ENCODE results near the gene PRMT1.

PRMT1 gene

DNA sequence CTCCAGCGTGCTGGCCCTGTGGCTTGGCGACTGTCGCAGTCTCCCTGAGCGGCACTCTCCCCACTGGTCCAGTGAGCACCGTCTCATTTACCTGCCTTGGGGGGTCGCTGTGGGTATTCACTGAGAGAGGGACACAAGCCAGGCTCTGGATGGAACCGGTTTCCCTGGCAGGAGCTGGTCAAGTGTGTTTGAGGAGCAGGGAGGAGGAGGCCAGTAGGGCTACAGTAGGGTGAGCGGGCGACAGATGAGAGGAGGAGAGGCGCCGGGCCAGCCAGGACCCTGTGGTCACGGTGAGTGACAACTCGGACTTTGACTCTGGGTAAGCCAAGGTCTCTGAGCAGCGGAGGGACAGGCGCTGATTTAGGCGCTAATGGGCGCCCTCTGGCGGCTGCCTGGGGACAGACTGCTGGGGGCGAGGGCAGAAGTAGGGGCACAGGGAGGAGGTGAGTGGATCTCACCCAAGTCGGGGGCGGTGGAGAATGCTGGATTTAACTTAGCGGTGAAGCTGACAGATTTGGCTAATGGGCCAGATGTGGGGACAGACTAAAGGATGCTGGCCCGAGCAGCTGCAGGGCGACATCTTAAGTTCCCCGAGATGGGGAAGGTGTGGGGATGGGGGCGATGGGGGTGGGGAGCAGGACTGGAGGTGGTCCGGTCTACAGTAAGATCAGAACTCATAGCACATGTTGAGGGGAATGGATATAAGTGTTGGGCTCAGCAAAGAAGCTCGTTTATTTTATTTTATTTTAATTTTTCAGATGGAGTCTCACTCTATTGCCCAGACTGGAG is 4.7 kb upstream of the PRMT1 start:
- peak; percentile 83 to 92 (median 83) for DNase-seq

DNA sequence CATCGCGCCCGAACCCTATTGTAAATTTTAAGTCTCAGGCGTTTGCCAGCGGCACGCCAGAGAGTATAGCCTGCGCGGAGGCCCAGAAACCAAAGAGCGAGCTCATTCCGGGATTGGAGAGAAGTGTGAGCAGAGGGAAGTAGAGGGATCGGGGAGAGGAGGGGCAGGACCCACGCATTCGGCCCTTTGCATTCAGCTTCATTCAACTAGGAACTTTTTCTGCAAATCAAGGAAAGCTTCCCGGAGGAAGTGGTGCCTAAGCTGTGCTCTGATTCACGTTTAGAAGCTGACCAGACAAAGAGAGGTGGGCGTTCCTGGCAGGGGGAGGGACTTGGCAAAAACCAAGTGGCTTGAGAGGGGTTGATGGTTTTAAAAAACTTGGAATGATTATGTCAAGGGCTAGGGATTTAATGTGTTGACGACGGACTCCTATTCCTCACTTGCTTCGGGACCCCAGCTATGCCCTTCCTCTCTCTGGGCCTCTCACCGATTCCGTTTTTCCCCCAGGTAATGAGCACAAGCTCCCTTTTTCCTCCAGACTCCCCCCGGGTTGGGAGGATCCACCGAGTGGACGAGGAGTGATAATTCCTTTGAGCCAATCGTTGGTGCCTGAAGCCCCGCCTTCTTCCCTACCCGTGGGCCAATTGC is 811 bp upstream of the PRMT1 start:
- DNase-seq: peak; percentile 93 to 96 (median 95)

DNA sequence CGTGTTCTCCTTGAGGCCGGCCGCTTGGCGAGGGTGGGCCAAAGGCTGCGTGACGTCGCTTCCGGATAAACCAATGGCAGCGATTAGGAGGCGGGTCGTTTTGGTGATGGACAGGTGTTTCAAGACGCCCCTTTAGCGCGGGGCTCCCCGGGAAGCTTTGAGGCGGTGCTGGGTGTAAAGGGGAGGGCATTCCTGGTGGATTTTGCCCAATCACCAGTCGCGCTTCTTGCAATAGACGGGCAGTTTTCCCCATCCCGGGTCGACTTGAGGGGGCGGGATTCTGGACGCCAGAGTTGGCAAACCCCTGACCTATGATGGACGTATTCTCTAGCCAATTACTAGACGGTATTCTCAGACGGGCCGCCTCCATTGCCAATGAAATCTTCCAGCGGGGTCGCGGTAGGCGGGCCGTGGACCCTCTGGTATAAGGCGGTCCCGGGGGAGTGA is 264 bp upstream of the PRMT1 start:
- DNase-seq: peak; percentile 100

DNA sequence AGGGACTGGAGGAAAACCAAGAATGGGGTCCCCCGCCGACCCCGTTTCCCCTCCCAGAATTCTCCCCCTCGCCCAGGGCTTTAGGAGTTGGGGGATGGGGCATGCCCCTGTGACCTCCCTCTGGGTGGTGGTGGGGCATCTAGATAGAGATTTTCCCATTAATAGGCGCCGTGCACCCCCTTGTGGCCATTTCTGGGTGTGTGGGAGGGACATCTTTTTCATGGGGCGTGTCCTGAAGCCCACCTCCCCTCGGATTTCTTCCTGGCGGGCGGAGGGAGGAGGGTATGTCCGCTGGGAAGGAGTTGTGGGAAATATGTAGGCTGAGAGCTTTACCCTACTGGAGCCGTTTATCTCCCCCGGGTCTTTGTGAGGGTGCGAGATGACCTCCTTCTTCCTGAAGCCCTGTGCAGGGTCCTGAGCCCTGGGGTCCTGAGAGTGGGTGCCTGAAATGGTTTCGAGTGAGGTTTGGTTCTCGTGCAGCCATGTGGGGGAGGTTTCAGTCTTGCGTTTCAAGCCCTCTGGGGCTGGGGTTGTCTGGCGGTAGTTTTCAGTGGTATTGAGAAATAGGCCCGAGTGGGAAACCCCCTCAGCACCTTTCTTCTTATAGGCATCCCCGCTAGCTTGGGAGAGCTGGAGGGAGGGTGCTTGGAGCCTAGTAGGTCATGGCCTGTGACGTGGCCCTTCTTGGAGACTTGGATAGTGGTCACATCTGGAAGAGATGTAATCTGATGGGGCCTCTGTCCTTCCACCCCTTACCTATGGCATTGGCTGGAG is 1.0 kb downstream of the PRMT1 start:
- DNase-seq: peak; percentile 80 to 90 (median 82)

DNA sequence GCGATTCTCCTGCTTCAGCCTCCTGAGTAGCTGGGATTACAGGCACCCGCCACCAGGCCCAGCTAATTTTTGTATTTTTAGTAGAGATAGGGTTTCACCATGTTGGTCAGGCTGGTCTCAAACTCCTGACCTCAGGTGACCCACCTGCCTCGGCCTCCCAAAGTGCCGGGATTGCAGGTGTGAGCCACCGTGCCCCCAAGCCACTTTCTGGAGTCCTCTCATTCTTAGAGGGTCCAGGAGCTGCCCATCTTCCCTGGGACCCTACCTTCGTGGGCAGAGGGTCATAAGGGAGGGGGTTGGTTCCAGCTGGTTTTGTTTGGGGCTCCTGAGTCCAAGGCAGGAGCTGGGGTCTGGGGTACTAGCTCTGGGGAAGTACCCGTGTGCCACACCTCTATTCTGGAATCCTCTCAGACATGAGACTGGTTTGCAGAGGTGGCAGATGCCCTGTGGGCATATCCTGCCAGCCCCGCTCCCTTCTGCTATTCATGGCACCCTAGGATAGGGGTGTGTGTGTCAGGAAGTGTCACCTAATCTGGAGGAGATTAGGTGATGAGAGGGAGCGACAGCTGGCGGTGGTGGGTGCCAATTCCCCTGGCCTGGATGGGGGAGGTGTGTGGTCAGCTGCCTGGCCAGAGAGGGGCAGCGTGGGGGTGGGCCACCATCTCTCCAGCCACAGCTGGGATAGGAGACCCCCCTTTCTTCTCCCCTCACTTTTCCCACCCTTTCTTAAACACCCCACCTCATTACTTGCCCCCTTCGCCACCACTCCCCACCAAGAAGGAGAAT is 2.1 kb downstream of the PRMT1 start:
- DNase-seq: no peak

DNA sequence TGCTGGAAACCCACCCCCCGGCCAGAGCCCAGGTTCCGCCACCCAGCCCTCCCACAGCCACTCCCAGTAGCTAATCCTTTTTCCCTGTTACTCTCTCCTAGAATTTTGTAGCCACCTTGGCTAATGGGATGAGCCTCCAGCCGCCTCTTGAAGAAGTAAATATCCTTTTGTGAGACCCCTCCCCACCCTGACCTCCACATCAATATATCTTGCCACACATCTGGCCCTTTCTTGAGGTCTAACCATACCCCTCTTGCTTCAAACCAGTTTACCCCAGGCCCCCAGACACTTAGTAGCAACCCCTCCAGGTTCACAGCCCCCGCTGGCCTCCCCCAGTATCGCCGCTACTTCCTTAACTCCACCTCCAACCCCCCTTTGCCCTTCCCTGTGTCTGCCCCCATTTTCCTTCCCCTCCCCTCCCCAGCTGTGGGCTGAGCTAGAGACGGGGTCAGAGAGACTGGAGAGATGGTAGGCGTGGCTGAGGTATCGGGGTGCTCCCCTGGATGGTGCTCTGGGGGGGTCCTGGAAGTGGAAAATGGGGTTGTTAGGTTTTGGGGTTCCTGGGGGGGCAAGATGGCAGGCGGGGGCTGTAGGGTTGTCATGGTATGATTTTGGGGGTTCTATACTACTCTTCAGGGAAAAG is 2.8 kb downstream of the PRMT1 start:
- DNase-seq: no peak

DNA sequence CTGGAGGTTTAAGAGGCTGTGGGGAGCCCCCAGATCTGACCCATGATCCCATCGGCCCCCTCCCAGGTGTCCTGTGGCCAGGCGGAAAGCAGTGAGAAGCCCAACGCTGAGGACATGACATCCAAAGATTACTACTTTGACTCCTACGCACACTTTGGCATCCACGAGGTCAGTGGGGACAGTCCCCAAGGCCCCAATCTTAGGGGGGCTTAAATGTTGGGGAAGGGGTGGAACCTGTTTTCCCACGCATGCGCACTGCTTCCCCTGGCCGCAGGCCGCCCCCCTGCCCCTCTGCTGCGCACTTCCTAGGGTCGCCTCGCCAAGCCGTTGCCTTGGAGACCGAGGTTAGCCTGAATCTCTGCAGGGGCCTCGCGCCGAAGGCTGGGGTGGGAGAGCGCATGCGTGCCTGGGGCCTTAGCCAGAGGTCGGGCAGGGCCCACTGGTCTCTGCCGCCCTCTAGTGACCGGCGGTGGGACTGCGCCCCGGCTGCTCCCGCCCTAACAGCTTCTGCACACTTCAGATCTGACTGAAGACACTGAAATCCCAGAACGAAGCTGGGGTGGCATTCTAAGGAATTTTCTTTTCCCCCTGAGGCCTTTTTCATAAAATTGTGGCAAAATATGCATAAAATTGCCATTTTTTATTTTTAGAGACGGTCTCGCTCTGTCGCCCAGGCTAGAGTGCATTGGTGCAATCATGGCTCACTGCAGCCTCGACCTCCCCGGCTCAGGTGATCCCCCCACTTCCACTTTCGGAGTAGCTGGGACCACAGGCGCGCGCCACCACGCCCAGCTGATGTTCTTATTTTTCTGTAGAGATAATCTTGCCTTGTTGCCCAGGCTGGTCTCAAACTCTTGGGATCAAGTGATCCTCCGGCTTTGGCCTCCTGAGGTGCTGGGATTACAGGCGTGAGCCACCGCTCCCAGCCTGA is 3.6 kb downstream of the PRMT1 start:
- DNase-seq: peak; percentile 91 to 96 (median 95)

DNA sequence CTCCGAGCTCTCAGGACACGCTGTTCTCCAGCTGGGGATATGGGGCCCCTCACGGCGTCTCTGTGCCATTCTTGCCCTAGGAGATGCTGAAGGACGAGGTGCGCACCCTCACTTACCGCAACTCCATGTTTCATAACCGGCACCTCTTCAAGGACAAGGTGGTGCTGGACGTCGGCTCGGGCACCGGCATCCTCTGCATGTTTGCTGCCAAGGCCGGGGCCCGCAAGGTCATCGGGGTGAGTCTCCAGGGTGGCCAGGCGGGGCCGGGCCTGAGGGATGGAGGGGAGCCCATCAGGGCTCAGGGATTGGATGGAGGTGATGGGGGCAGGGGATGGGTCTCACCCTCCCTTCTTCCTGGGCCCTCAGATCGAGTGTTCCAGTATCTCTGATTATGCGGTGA is 4.8 kb downstream of the PRMT1 start:
- no peak for DNase-seq

DNA sequence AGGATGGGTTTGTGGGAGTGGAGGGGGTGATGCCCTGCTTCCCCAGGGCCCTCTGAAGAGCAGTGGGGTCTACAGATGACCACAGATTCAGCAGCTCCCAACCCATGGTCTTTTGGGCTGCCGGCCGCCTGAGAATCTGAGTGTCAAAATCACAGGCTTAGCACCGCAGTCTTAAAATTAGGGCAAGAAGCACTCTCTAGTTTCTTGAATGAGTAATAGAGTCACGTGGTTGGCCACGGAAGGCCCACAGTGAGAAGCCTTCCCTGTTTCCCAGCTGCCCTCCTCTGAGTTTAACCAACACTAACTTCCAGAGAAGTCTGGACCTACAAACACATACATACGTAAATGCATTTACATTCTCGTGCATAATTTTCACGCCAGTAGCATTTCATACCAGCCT is 5.2 kb downstream of the PRMT1 start:
- no peak for DNase-seq

DNA sequence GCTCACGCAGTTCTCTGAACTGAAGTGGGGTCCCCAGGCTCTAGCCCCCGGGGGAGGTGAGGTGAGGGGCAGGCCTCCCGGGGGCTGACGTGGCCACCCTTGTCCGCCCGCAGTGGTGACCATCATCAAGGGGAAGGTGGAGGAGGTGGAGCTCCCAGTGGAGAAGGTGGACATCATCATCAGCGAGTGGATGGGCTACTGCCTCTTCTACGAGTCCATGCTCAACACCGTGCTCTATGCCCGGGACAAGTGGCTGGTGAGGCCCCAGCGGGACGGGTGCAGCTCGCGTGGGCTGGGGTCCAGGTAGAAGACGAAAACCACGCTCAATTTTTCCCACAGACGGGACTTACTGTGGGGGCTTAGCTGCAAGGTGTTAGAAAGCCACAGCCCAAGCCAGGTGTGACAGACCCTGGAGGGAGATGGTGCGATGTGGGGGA is 6.8 kb downstream of the PRMT1 start:
- DNase-seq: no peak

DNA sequence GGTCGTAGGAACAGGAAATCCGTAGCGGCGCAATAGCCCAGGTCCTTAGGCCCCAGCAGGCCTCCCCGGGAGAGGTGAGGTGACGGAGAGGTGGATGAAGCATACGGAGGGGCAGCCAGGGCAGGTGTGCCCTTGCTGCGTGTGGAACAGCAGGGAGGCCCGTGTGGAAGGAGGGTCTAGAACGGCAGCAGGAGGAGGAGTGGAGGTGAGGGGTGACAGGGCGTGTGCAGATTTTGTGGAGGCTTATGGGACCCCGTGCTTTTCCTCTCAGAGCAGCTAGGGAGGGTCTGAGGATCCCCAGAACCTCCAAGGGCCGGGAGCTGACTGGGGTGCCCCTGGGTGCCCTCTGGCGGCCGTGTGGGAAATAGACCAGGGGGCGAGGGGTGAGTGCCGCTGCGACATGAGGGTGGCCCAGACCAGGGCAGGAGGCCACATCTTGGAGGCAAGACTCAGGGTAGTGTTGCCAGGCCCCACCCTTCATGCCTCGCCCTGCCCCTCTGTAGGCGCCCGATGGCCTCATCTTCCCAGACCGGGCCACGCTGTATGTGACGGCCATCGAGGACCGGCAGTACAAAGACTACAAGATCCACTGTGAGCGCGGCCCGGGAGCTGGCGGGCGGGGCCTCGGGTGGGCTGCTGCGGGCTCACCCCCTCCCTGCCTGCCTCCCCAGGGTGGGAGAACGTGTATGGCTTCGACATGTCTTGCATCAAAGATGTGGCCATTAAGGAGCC is 7.3 kb downstream of the PRMT1 start:
- peak in 2 of 3 donors; percentile 34 to 44 for DNase-seq

DNA sequence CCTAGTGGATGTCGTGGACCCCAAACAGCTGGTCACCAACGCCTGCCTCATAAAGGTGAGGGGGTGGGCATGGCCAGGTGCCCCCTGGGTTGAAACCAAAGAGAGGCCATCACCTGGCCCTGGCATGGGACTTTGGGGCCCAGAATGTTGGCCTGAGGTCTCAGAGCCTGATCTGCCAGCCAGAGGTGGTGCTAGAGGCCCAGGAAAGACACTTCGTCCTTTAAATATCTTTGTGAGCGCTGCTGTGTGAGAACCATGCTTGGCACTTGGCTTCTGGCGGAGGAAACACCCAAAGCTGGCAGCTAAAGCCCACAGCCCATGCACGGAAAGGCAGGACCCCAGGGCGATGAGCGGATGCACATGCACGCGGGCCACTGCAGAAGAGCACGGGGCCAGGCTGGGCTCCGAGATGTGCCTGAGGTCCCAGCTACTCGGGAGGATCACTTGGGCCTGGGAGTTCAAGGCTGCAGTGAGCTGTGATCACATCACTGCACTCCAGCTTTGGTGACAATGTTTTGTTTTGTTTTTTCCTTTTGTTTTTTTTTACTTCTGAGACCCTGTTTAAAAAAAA is 8.0 kb downstream of the PRMT1 start:
- DNase-seq: no peak

DNA sequence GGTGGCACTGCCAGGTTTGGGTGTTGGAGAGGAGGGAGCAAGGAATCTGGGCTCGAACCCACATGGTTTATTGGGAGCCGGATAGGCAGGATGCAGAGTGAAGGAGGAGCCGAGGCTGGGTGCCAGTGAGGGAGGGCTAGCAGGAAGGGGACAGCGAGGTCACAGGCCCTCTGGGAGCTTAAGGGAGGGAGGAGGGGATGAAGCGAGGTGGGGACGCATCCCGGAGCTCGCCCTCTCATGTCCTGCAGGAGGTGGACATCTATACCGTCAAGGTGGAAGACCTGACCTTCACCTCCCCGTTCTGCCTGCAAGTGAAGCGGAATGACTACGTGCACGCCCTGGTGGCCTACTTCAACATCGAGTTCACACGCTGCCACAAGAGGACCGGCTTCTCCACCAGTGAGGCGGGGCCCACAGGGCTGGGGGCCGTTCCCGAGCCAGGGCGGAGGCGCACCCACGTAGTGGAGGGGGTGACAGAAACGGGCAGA is 8.8 kb downstream of the PRMT1 start:
- no peak for DNase-seq

DNA sequence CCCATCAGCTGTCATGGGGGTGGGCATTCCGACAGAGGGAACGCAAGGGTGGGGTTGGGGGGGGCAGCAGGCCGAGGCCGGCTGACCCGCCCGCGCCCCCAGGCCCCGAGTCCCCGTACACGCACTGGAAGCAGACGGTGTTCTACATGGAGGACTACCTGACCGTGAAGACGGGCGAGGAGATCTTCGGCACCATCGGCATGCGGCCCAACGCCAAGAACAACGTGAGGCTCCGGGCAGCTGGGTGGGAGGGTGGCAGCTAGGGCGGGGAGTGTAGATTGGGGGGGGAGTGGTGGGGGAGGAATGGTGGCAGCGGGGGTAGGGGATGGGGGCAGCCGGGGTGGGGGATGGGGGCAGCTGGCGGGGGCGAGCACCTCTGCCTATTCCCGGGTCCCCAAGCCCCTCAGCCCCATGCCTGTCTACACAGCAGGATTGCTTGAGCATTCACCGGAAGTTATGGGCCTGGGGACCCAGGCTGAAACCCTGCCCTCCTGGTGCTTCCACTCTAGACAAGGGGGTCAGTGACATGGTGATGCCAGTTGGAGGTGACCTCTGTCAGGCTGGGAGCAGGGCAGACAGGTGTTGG is 9.5 kb downstream of the PRMT1 start:
- no peak for DNase-seq

DNA sequence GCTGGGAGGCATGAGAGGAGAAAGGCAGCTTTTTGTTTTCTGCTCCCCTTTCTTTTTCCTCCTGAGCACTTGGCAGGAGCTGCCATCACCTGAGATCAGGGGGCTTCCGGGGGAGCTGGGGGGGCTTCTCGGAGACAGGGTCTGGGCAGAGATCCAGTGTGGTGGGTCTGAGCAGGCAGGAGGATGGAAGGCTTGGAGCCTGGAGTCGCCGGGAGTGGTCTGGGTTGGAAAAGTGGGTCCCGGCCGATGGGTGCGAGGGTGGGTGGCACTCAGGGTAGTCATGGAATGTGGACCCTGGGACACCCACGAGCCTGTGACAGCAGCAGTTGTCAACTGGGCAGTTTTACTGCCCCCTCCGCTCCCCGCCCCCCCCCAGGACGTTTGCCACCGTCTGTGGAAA is 10.1 kb downstream of the PRMT1 start:
- DNase-seq: no peak

DNA sequence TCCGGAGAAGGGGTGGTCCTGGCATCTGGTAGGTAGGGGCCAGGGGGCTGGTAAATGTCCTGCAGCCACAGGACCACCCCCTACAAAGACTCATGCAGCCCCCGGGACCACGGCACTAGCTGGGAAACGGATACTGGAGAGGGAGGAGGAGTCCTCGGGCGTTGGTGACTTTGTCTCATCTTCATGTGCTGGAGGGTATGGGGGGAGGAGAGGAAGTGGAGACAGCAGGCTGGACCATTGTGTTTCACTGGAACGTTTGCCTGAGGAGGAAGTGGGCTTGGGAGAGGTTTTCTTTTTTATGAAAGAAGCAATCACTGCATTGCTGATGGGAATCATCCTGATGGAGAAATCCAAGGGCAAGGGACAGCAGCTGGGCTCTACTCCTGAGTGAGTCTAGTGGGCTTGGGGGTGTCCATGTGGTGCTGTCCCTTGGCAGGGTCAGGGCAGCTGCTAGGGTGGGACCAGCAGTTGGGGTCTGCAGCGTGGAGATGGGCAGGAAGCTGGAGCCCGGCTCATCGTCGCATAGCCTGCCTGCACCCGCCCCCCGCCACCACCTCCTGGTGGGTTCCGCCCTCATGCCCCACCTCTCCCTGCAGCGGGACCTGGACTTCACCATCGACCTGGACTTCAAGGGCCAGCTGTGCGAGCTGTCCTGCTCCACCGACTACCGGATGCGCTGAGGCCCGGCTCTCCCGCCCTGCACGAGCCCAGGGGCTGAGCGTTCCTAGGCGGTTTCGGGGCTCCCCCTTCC is 10.7 kb downstream of the PRMT1 start:
- peak; percentile 52 to 58 (median 58) for DNase-seq

DNA sequence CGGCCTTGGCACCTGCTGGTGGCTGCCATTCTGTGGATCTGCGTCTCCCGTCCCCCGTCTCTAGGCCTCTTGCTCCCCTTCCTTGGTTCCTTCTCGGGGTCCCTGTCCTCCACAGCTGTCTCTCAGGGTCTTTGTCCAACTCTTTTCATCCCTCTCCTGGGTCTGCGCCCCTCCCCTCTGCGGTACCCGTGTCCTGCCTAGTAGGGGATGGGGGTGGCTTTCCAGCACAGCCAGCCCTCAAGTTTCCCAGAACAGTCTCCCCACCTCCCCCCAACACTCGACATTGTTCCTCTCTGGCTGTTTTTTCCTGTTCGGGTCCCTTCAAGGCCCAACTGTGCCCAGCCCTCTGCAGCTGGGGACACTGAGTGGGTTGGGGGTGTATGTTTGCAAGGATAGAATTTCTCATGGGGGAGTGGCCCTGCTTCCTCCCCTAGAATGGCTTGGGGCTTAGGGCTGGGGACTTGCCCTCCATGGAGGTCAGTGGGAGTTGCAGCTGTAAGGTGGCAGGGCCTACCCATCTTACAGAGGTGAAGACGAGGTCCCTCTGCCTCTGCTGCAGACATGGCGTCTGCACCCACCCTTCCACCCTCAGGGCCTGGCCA is 11.6 kb downstream of the PRMT1 start:
- DNase-seq: no peak

Measured in suppressor macrophage treated with lipopolysaccharide for 1 hour (primary cell).